ENCODE results near the gene PDGFA. TPM values are rescaled to one million over a fixed set of nuclear protein-coding genes. Genes with fewer than 3 reads are reported as not detected.

Gene PDGFA
- total RNA-seq, 1 experiment from 2014 or later = 35.8 TPM

- no peak overlapping the region for H2AFZ ChIP-seq (ENCODE audit: low read length)
- Mint-ChIP-seq H3K4me3 (no peak overlapping the region), H3K27me3 (ENCODE audit: low read depth) (peaks cover 36% of the 10 kb centered on the region), H3K36me3 (ENCODE audit: insufficient read depth in 1 of 3, low read depth in 3 of 3) (no peaks in the 10 kb centered on the region), H3K9me3 (no peaks in the 10 kb centered on the region), H3K4me1 (peaks cover 14 to 22% of the 10 kb centered on the region in 2 experiments), H3K27ac (no peak overlapping the region)
- H4K5ac ChIP-seq (ENCODE audit: insufficient read length, low read depth, low read length) = no peak overlapping the region
- TF ChIP-seq CTCF (conservative IDR thresholded peaks at IDR 0.05) = no peak
- H2BK20ac ChIP-seq (ENCODE audit: low read depth, low read length, poor library complexity, severe bottlenecking) = no peak overlapping the region
- H3K56ac ChIP-seq (ENCODE audit: insufficient read length, low read depth, low read length) = no peak overlapping the region
- no peaks in the 10 kb centered on the region for H3K79me2 ChIP-seq (ENCODE audit: insufficient read depth, low read length)
- H2AK5ac ChIP-seq (ENCODE audit: insufficient read length, low read length) = no peak overlapping the region
- H3K23ac ChIP-seq (ENCODE audit: insufficient read length, low read depth, low read length) = no peak overlapping the region
- no peak overlapping the region for H3T11ph ChIP-seq (ENCODE audit: low read length)
- no peaks in the 10 kb centered on the region for H3K23me2 ChIP-seq (ENCODE audit: insufficient read length, low read depth, low read length, poor library complexity, severe bottlenecking)
- no peak overlapping the region for H2BK120ac ChIP-seq (ENCODE audit: low read depth, low read length, poor library complexity, severe bottlenecking)
- no peak for DNase-seq
- no peak overlapping the region for H4K8ac ChIP-seq (replicated peaks; ENCODE audit: insufficient read length, low read depth, low read length)
- no peak overlapping the region for H3K14ac ChIP-seq (ENCODE audit: insufficient read depth, low read length)
- no peaks in the 10 kb centered on the region for H4K20me1 ChIP-seq (ENCODE audit: control insufficient read depth, insufficient read depth, insufficient read length)
- H4K91ac ChIP-seq (ENCODE audit: insufficient read length, low read depth, low read length) = no peak overlapping the region
- H2BK15ac ChIP-seq (ENCODE audit: low read depth, low read length) = no peak overlapping the region
- H2BK12ac ChIP-seq (ENCODE audit: insufficient read length, low read depth, low read length) = no peak overlapping the region
- no peaks in the 10 kb centered on the region; the same call in 1 of the 2 replicates for H3K27me3 ChIP-seq (ENCODE audit: insufficient read depth, low read length)
- no peak overlapping the region for H3K4me2 ChIP-seq (ENCODE audit: insufficient read depth, insufficient read length, low read length)
- H3K9me3 ChIP-seq (ENCODE audit: control insufficient read depth, low read depth, low read length) = no peaks in the 10 kb centered on the region
- no CpG with 5 or more reads among the region's 56 CpGs for WGBS (ENCODE audit: extremely low coverage, insufficient read length, low lambda C conversion rate)
- no peak overlapping the region for H2BK5ac ChIP-seq (ENCODE audit: insufficient read length, low read length)
- no peaks in the 10 kb centered on the region for H3K79me1 ChIP-seq (ENCODE audit: insufficient read depth, low read depth, low read length, poor library complexity, severe bottlenecking)
- H3K18ac ChIP-seq (ENCODE audit: insufficient read length, low read depth, low read length) = no peak overlapping the region
- H3K9ac ChIP-seq (ENCODE audit: extremely low read depth, insufficient read length, low read length) = no peak overlapping the region
- H3K27ac ChIP-seq (ENCODE audit: insufficient read length, low read depth, low read length) = no peak overlapping the region
- no peaks in the 10 kb centered on the region for H3K4me1 ChIP-seq (ENCODE audit: insufficient read depth, low read length)
- H3K4ac ChIP-seq (ENCODE audit: low read depth, low read length) = no peak overlapping the region
Measured at GRCh38 chr7:454356-455109, 65.1 kb downstream of the PDGFA start.

Data from H9 (cell line).